Ramos (cell line): Measurements from ENCODE around the gene DRC1.
"Not testable (repeated sequence)": the region's sequence is repeated elsewhere in the genome, so short reads cannot be mapped to it uniquely, and the experiment has no call there.

Experiments used
- in situ Hi-C: fragments of 300-500 bp; cut with MboI; formaldehyde crosslinking; loops from one replicate; pipeline ENCODE4 v1.14.3; 2022; ENCODE audit warnings: low sequenced_read_pairs; ENCODE audit not compliant: unreplicated experiment

The DRC1 gene

GRCh38 chr2:26461601-26462023 is 59.9 kb downstream of the DRC1 start:
- in situ Hi-C loops, result no loop called here

GRCh38 chr2:26462100-26462499 is 60.4 kb downstream of the DRC1 start:
- in situ Hi-C loops, result no loop called here

- in situ Hi-C loops, result no loop called here
These were observed 61.0 kb downstream of the DRC1 start for GRCh38 chr2:26462511-26463243.

DNA sequence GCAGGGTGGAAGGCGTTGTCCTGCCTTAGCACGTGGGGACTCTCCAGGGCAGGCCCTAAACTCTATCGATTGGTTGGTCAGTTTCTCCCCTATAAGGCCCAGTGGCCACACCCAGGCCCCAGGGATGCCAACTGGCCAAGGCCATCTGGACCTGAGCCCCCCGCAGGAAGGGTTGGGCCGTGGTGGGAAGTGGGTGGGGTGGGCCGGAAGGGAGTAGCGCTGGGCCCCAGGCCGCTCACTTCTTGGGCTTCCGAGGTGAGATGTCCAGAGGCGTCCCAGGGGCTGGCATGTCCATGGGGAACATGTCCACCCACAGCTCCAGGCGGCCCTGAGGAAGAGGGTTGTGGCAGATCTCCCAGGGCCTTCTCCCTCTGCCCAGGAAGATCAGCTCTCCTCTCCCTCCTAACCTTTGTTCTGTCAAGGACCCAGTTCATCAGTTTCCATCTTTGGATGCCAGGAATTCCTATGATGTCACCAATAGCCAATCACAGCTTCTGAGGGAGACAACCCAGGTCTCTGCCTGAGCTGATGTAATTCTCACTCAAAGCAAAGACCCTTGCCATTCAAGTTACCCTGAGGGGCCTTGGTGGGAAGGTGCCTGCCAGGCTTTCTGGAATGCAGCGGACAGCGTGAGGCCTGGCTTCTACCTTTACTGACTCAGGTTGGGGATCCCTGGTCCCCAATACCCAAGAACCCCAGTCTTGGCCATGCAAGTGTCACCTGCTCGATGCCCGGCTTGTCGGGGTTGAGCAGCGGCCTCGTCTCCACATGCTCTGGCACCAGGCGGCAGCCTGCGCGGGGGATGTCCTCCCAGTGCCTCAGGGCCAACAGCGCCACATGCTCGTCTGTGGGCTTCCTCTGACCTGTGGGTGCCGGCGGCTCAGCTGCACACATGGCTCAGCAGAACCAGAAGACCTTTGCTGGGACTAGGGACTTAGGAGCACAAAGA is 61.8 kb downstream of the DRC1 start:
- in situ Hi-C loops, result no loop called here

GRCh38 chr2:26464390-26465265 is 62.9 kb downstream of the DRC1 start:
- in situ Hi-C loops, result no loop called here

DNA sequence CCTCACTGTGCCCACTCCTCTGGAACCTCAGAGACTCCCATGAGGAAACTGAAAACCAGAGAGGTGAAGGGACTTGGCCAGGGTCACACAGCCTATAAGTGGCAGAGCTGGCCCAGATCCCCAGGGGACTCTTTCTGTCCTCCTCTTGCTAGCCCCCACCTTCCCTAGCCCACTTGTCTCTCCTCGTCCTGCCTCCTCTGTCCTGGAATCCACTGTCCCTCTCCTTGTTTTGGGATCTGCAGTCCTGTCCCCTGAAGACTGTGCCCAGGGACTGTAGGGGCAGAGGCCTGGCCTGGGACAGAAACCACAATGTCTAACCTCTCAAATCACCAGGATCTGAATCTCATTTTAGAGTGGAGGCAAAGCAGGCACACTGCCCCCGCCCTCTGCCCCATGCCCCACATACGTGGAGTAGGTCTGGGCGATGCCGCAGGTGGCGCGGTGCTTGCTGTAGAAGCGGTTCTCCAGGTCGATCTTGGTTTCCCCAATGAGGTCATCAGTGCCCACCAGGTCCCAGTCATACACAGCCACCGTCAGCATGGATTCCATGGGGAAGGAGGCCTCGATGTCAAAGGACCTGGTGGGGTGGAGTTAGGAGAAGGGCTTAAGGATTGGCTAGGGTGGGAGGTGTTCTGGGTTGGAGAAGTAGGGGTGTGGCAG is 63.7 kb downstream of the DRC1 start:
- in situ Hi-C loops, result no loop called here

- in situ Hi-C loops, result no loop called here
These were observed 64.3 kb downstream of the DRC1 start for GRCh38 chr2:26465981-26466471.

DNA sequence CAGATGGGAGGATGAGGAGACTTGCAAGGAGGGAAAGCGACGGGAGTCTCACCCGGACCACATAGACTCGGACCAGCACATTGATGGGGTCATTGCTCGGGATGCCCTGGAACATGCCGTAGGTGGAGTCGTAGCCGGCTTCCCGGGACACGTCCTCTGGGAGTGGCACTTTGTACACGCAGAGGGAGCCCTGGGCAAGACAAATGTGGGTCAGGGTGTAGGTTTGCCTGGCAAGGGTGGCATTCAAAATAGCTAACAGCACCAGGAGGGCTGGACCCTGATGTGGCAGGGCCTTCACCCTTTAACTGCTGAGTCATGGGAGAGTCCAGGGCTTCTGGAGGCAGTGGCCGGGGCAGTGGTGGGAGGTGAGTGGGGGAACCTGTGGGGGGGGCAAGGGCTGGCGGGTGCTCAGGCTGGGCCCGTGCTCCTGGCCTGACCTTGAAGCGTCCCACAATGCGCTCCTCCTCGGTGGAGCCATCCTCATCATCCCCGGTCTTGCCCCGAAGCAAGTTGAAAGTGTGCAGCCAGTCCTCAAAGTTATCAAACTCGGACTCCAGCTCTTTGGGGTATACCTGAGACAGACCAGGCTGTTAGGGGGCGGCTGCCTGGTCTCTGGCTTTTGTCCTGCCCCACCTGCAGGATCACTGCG is 65.1 kb downstream of the DRC1 start:
- in situ Hi-C loops, result no loop called here

GRCh38 chr2:26468544-26468943 is 66.8 kb downstream of the DRC1 start:
- in situ Hi-C loops, result not testable (repeated sequence)

GRCh38 chr2:26469092-26469710 is 67.5 kb downstream of the DRC1 start:
- in situ Hi-C loops, result no loop called here

DNA sequence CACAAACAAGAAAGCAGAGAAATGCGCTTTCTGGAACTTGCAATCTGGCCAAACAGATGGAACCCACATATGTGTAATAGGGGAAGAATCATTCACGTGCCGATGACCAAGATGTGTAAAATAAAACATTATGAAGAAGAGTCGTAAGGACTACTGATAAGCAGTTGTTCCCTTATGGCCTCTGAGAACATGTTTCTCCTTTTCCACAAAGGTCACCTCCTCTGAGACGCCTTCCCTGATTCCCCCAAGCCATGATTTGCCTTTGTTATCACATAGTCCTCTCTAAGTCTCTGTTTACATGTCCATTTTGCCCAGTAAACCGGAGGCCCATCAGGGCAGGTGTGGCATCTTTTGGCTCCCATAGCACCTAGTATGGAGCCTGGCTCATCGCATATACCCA is 68.2 kb downstream of the DRC1 start:
- in situ Hi-C loops, result no loop called here

DNA sequence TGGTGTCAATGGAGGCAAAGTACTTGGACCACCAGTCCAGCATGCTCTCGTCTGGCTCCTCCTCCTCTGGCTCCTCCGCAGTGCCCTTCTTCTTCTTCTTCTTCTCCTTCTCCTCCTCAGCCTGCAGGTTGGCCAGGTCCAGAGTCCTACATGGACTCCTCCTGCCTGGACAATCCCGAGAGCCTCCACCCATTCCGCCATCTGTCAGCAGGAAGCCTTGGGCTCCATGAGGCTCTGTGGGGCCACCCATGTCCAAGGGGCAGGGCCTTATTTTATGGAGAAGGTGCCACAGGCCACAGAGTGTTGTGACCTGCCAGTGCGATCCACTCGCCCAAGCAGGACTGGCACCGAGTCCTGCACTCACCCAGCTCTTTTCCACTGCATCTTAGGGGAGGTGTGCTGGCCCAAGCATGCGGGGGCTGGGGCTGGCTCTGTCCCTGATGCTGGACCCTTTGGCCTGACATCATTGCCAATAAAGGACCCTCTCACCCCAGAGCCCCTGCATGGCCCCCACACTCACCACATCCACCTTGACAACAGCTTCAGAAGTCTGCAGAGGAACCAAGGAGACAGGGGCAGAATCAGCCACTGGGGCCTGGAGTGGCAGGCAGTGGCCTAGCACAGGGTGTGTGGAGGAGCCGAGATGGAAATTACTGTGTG is 69.0 kb downstream of the DRC1 start:
- in situ Hi-C loops, result no loop called here

GRCh38 chr2:26471289-26471688 is 69.6 kb downstream of the DRC1 start:
- in situ Hi-C loops, result no loop called here

GRCh38 chr2:26471766-26472706 is 70.3 kb downstream of the DRC1 start:
- in situ Hi-C loops, result no loop called here

- in situ Hi-C loops, result no loop called here
These were observed 71.3 kb downstream of the DRC1 start for GRCh38 chr2:26472821-26473655.

DNA sequence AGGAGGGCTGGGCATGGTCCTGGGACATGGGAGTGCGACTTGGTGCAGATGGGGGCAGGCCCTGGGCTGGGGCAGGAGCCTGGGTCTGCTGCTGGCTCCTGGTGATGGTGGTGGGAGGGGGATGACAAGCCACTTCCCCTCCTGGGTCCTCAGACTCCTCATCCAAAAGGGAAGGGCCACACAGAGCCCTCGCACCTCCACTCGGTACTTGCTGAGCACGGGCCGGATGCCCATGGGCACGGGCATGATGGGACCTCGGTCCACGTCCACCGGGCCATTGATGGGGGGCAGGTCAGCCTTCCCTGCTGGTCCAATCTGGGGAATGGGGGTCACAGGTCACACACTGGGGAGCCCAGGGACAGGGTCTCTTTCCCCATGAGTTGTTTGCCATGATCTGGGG is 72.1 kb downstream of the DRC1 start:
- in situ Hi-C loops, result no loop called here
